C4-2B (cell line): Measurements from ENCODE around the gene ENO4.

Experiments used
- CTCF ChIP-seq: fragments of 450-650 bp; conservative IDR thresholded peaks from 2 replicates; pipeline ENCODE4 v1.5.1; 2017; ENCODE audit warnings: mild to moderate bottlenecking
- ZFX ChIP-seq: fragments of 450-650 bp; IDR thresholded peaks from 2 replicates; pipeline ENCODE4 v1.6.1; 2017

GRCh38 chr10:116875897-116876296 is 26.6 kb downstream of the ENO4 start:
- TF ChIP-seq CTCF (no peak), ZFX (no peak)
